22Rv1 (cell line): ENCODE data around the gene TMEM30A.

ENCODE experiments used
- CTCF ChIP-seq: fragments of 450-650 bp; IDR thresholded peaks from 2 replicates; pipeline ENCODE4 v1.5.1; 2017; ENCODE audit warnings: mild to moderate bottlenecking
- ZFX ChIP-seq: fragments of 450-650 bp; IDR thresholded peaks from 2 replicates; pipeline ENCODE4 v1.6.1; 2017; ENCODE audit warnings: antibody characterized with exemption, borderline replicate concordance

DNA sequence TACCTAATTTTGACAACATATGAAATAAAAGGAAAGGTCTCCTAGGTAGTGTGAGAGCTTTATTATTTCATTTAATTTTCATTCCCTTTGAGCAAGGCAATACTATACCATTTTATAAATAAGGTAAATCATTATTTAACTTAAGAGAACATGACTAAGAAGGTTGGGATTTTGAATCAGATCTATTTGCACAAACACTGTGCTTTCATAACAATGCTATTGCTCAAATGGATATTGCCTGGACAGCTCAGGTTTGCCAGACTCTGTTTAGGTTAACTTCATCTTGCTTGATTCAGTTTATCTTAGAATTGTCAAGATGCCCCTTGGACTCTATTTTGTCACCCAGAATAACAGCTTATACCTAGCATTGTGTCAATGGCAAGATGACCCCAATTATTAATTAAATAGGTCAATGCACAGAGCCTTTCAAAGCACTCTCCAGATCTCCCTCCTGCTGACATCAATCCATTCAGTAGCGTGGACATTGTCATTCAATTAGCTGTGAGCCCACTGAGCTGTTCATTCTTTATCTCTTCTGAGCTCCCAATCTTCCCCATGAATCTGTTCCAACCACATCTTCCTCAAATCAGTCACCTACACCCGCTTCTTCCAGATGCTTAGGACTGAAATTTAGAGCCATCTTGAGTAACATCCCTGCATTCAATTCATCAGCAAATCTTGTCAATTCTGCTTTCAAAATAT is 42.1 kb upstream of the TMEM30A start:
- TF ChIP-seq ZFX = no peak
- no peak for TF ChIP-seq CTCF
